HUES6 (cell line): ENCODE results near the gene KRT79.

Experiments used
- H3K27ac ChIP-seq: 2 replicates; pipeline ENCODE4 v1.7.0; 2013; ENCODE audit warnings: low read depth, mild to moderate bottlenecking, low read length, inconsistent platforms
- H3K27me3 ChIP-seq: 2 replicates; pipeline ENCODE4 v1.6.1; 2013; ENCODE audit warnings: low read length; ENCODE audit not compliant: control insufficient read depth, insufficient read depth
- H3K36me3 ChIP-seq: 2 replicates; pipeline ENCODE4 v1.6.1; 2013; ENCODE audit warnings: low read length; ENCODE audit not compliant: control insufficient read depth, insufficient read depth
- H3K4me1 ChIP-seq: 2 replicates; pipeline ENCODE4 v1.6.1; 2013; ENCODE audit warnings: low read length; ENCODE audit not compliant: control insufficient read depth, insufficient read depth
- H3K4me3 ChIP-seq: 2 replicates; pipeline ENCODE4 v1.5.1; 2013; ENCODE audit warnings: low read depth, low read length
- H3K9ac ChIP-seq: one replicate; pipeline ENCODE4 v1.6.1; 2013; ENCODE audit warnings: mild to moderate bottlenecking, low read length
- H3K9me3 ChIP-seq: 2 replicates; pipeline ENCODE4 v1.6.1; 2013; ENCODE audit warnings: low read depth, low read length; ENCODE audit not compliant: control insufficient read depth, insufficient read depth

Gene KRT79

DNA sequence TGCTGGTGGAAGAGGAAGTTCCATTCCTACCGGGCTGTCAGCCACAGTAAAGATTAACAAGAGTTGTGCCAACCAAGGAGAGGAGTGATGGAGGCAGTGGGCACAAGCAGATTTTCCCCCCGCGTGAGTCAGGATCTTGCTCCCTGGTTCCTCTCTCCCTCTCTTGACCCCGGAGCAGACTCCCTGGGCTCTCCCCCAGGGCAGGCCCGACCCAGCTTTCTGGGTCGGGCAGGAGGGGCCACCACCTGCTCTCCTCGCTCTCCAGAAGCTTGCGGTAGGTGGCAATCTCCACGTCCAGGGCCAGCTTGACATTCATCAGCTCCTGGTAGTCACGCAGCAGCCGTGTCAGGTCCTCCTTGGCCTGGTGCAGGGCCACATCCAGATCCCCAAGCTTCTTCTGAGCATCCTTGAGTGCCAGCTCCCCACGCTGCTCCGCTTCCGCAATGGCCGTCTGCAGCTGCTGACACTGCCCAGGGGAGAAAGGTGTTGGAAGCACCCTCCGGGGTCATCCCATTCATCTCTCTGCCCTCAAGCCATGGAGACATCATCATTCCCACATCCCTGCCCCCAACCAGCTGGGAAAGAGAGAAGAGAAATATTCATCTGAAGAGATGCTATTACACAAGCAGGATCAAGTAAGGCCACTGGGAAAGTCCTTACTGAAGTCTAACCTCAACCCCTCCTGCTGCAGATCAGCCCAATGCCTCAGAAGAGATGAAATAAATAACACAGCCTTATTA is 11.2 kb downstream of the KRT79 start:
- H3K4me1 ChIP-seq: peaks cover 7% of the 10 kb centered on the region; the same call in 1 of the 2 replicates
- no peak overlapping the region for H3K9ac ChIP-seq
- no peaks in the 10 kb centered on the region for H3K27me3 ChIP-seq
- H3K27ac ChIP-seq: no peak overlapping the region
- H3K9me3 ChIP-seq: no peaks in the 10 kb centered on the region
- no peak overlapping the region for H3K4me3 ChIP-seq
- no peaks in the 10 kb centered on the region for H3K36me3 ChIP-seq

DNA sequence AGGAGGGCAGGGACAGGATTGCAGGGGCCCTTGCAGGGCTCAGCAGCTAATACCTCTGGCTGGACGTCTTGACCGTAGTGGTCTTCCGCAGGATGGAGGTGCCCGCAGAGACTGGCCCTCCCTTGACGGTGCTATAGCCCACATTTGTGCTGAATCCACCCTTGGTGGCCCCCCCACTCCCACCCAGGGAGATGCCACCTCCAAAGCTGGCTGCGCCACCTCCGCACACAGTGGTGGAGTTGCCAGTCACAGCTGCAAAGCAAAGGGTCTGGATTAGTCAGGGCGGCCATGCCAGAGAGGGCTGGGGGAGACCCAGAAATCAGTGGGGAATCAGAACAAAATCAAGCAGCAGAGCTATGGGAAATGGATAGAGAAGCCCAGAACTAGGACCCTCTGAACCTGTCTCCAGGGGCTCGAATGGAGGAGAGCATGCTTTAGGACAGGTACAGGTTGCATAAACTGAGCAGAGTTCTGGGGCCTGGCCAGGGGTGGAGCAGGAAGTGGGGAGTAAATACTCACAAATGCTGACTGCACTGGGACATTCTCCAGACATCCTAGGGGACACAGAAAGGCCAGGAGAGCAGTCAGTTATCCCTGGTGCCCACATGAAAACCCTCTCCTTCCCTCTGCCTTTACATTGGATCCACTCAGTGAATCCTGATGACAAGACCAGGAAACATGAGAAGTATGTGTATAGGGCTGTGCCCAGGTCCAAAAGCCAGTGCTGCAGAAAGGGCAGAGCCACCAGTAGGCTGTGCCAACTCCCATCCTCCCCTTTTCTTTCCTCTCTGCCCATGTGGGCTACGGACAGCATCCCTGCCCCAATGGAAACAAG is 12.1 kb downstream of the KRT79 start:
- Histone ChIP-seq H3K4me3 (no peak overlapping the region), H3K9me3 (no peaks in the 10 kb centered on the region), H3K36me3 (no peaks in the 10 kb centered on the region), H3K27ac (no peak overlapping the region), H3K4me1 (0 out of 2 replicates have a peak, but pooled peaks cover under 1% of the 10 kb centered on the region), H3K9ac (no peak overlapping the region), H3K27me3 (no peaks in the 10 kb centered on the region)

- Histone ChIP-seq H3K36me3 (no peaks in the 10 kb centered on the region), H3K9me3 (no peaks in the 10 kb centered on the region), H3K9ac (no peak overlapping the region), H3K4me1 (no peaks in the 10 kb centered on the region), H3K27ac (no peak overlapping the region), H3K27me3 (no peaks in the 10 kb centered on the region), H3K4me3 (no peak overlapping the region)
Measured at GRCh38 chr12:52821071-52821730, 12.9 kb downstream of the KRT79 start.

DNA sequence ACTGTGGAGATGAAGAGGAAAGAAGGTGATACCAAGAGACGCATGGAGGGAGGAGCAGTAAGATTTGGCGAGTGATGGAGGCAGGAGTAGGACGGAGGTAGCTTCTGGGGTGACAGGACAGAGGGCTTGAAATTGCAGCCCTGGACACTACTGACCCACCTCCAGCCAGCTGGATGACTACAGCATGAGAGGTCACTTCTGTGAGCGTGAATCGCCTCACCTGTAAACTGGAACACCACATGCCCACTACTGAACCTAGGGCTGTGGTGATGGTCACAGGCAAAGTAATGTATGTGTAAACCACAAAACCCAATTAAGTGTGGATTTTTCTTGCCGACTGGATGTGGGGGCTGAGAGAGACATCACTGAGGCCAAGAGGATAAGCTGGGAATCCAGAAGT is 13.6 kb downstream of the KRT79 start:
- Histone ChIP-seq H3K9ac (no peak overlapping the region), H3K27me3 (no peaks in the 10 kb centered on the region), H3K9me3 (no peaks in the 10 kb centered on the region), H3K4me3 (no peak overlapping the region), H3K36me3 (no peaks in the 10 kb centered on the region), H3K4me1 (no peaks in the 10 kb centered on the region), H3K27ac (no peak overlapping the region)

- H3K36me3 ChIP-seq: no peaks in the 10 kb centered on the region
- H3K9ac ChIP-seq: no peak overlapping the region
- no peak overlapping the region for H3K4me3 ChIP-seq
- no peaks in the 10 kb centered on the region for H3K27me3 ChIP-seq
- no peaks in the 10 kb centered on the region for H3K4me1 ChIP-seq
- H3K9me3 ChIP-seq: no peaks in the 10 kb centered on the region
- no peak overlapping the region for H3K27ac ChIP-seq
Measured at GRCh38 chr12:52819731-52820510, 14.2 kb downstream of the KRT79 start.

- no peaks in the 10 kb centered on the region for H3K36me3 ChIP-seq
Measured at GRCh38 chr12:52818887-52819420, 15.2 kb downstream of the KRT79 start.

GRCh38 chr12:52818388-52818787 is 15.7 kb downstream of the KRT79 start:
- Histone ChIP-seq H3K9me3 (no peaks in the 10 kb centered on the region), H3K4me3 (no peak overlapping the region), H3K9ac (no peak overlapping the region), H3K27ac (no peak overlapping the region), H3K4me1 (no peaks in the 10 kb centered on the region), H3K27me3 (no peaks in the 10 kb centered on the region), H3K36me3 (no peaks in the 10 kb centered on the region)

More at GRCh38 chr12:52818887-52819420, 15.2 kb downstream of the KRT79 start:
- H3K9me3 ChIP-seq: no peaks in the 10 kb centered on the region
- H3K27ac ChIP-seq: no peak overlapping the region
- no peaks in the 10 kb centered on the region for H3K4me1 ChIP-seq
- no peak overlapping the region for H3K4me3 ChIP-seq
- no peak overlapping the region for H3K9ac ChIP-seq
- H3K27me3 ChIP-seq: no peaks in the 10 kb centered on the region

DNA sequence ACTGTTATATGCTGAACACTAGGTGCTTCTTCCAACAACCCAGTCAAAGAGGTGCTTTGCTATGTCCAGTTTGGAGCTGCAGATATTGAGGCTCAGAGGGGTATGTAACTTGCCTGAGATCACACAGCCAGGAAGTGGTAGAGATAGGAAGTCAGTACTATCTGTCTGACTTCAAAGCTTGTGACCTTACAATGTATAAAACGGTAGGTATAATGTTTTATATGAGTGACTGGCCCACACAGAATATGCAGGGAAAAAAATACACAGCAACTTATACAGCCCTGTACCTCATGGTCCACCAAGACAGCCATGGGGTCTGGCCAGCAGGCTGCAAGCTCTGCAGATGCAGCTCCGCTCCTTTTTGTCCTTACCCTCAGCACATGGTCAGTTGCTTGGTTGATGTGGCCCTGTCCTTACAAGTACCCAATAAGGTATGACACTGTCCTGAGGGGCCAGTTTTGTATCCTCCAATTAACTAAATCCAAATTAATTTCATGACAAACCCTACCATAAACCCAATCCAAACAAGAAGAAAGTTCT is 16.3 kb downstream of the KRT79 start:
- no peak overlapping the region for H3K27ac ChIP-seq
- H3K36me3 ChIP-seq: no peaks in the 10 kb centered on the region
- H3K9ac ChIP-seq: no peak overlapping the region
- no peaks in the 10 kb centered on the region for H3K4me1 ChIP-seq
- H3K4me3 ChIP-seq: no peak overlapping the region
- H3K27me3 ChIP-seq: no peaks in the 10 kb centered on the region
- no peaks in the 10 kb centered on the region for H3K9me3 ChIP-seq

GRCh38 chr12:52817003-52817698 is 17.0 kb downstream of the KRT79 start:
- no peaks in the 10 kb centered on the region for H3K9me3 ChIP-seq
- no peaks in the 10 kb centered on the region for H3K27me3 ChIP-seq
- no peaks in the 10 kb centered on the region for H3K36me3 ChIP-seq
- no peaks in the 10 kb centered on the region for H3K4me1 ChIP-seq
- H3K27ac ChIP-seq: no peak overlapping the region
- H3K9ac ChIP-seq: no peak overlapping the region
- no peak overlapping the region for H3K4me3 ChIP-seq
